HCT116 (cell line): Measurements from ENCODE around the gene ITSN1. TPM values are rescaled to one million over a fixed set of nuclear protein-coding genes. Genes with fewer than 3 reads are reported as not detected.

Experiments used
- ATAC-seq: fragments of 200-7000 bp; cut with Tn5 transposase; 2 replicates; pipeline ENCODE4 v1.9.1; 2020; ENCODE audit warnings: mild to moderate bottlenecking, moderate library complexity
- BruUV-seq: library from RNA; stranded (reverse); fragments of 400-500 nt; replicated peaks from 2 replicates; lab custom pipeline; 2021; lab: Mats Ljungman, UMichigan
- CTCF ChIA-PET: fragments of 300-600 bp; sonication (Branson Sonifier 250); formaldehyde crosslinking; loops from one replicate; lab custom pipeline; 2021; ENCODE audit warnings: antibody characterized with exemption; lab: Charles Lee
- POLR2A ChIA-PET: fragments of 300-600, 350-600 bp; sonication (Branson Sonifier 250); formaldehyde crosslinking; loops from one replicate; lab custom pipeline; 2021; ENCODE audit warnings: antibody characterized with exemption; lab: Charles Lee
- RAD21 ChIA-PET, 2 experiments: fragments of 300-600 bp; sonication (Branson Sonifier 250); formaldehyde crosslinking; loops; one replicate each; lab custom pipeline; 2023; ENCODE audit warnings: low total read pairs in 2 of 2; ENCODE audit not compliant: uncharacterized antibody in 2 of 2, unreplicated experiment in 2 of 2, low non-redundant PET in 1 of 2; lab: Charles Lee
- DNase-seq: peaks from one replicate; pipeline ENCODE4 v3.0.0-alpha.2; 2010; ENCODE audit warnings: low read depth, low spot score
- H2AFZ ChIP-seq: fragments of 200-600 bp; shearing (Covaris generic), sonication (generic); 2 replicates; pipeline ENCODE4 v1.6.1; 2017; ENCODE audit warnings: low read depth, mixed run types, mixed read lengths, antibody characterized with exemption, low read length; ENCODE audit not compliant: poor library complexity, severe bottlenecking
- H3K27ac ChIP-seq: 2 replicates; pipeline ENCODE4 v1.5.1; 2012; ENCODE audit warnings: low read depth, low read length
- H3K27me3 ChIP-seq: fragments of 200-600 bp; sonication (generic); 2 replicates; pipeline ENCODE4 v1.6.1; 2016; ENCODE audit warnings: mixed run types, low read length, mixed read lengths; ENCODE audit not compliant: insufficient read depth
- H3K36me3 ChIP-seq, 2 experiments: fragments of 200-500 bp in 1 of 2; fragments of 200-600 bp in 1 of 2; sonication (Bioruptor generic) in 1 of 2; sonication (generic) in 1 of 2; 2 replicates each; pipeline versions ENCODE4 v1.5.1 to v1.6.1; 2014 to 2016; ENCODE audit warnings: low read length in 2 of 2, inconsistent platforms in 1 of 2, mixed read lengths in 1 of 2, mixed run types in 1 of 2; ENCODE audit not compliant: insufficient read depth in 2 of 2, control insufficient read depth in 1 of 2
- H3K4me1 ChIP-seq, 2 experiments: fragments of 200-600 bp in 1 of 2; sonication (generic) in 1 of 2; 2 replicates each; pipeline versions ENCODE4 v1.5.1 to v1.6.1; 2012 to 2017; ENCODE audit warnings: low read length in 2 of 2, inconsistent platforms in 1 of 2, mild to moderate bottlenecking in 1 of 2, mixed read lengths in 1 of 2, mixed run types in 1 of 2, moderate library complexity in 1 of 2; ENCODE audit not compliant: insufficient read depth in 2 of 2, control insufficient read depth in 1 of 2
- H3K4me2 ChIP-seq: fragments of 200-600 bp; sonication (generic); 2 replicates; pipeline ENCODE4 v1.6.1; 2017; ENCODE audit warnings: mixed run types, low read length, mixed read lengths
- H3K4me3 ChIP-seq, 2 experiments: fragments of 200-600 bp in 1 of 2; sonication (generic) in 1 of 2; replicated peaks in 1 of 2; 2 replicates each; pipeline ENCODE4 v1.5.1; 2011 to 2016; ENCODE audit warnings: low read length in 2 of 2, control low read depth in 1 of 2, low read depth in 1 of 2, mild to moderate bottlenecking in 1 of 2, mixed read lengths in 1 of 2, mixed run types in 1 of 2
- H3K79me2 ChIP-seq: fragments of 200-600 bp; sonication (generic); 2 replicates; pipeline ENCODE4 v1.6.1; 2017; ENCODE audit warnings: mild to moderate bottlenecking, mixed run types, low read length, moderate library complexity, mixed read lengths; ENCODE audit not compliant: insufficient read depth
- H3K9ac ChIP-seq: fragments of 200-600 bp; sonication (generic); 2 replicates; pipeline ENCODE4 v1.6.1; 2016; ENCODE audit warnings: low read length, mixed read lengths
- H3K9me2 ChIP-seq: fragments of 200-600 bp; sonication (generic), shearing (Covaris generic); 2 replicates; pipeline ENCODE4 v1.6.1; 2017; ENCODE audit warnings: mixed run types, mild to moderate bottlenecking, moderate library complexity; ENCODE audit not compliant: insufficient read depth
- H3K9me3 ChIP-seq, 2 experiments: fragments of 200-500 bp in 1 of 2; fragments of 200-600 bp in 1 of 2; sonication (Bioruptor generic) in 1 of 2; sonication (generic) in 1 of 2; 2 replicates each; pipeline ENCODE4 v1.6.1; 2014 to 2017; ENCODE audit warnings: low read length in 2 of 2, mixed read lengths in 2 of 2, inconsistent platforms in 1 of 2, low read depth in 1 of 2, mild to moderate bottlenecking in 1 of 2, mixed run types in 1 of 2, moderate library complexity in 1 of 2; ENCODE audit not compliant: control insufficient read depth in 1 of 2, insufficient read depth in 1 of 2
- H4K20me1 ChIP-seq: fragments of 200-600 bp; sonication (generic), shearing (Covaris generic); 2 replicates; pipeline ENCODE4 v1.6.1; 2017; ENCODE audit warnings: mixed run types, mild to moderate bottlenecking, moderate library complexity; ENCODE audit not compliant: insufficient read depth
- EGR1 ChIP-seq: IDR thresholded peaks from 2 replicates; pipeline ENCODE4 v1.6.1; 2012; ENCODE audit warnings: low read depth
- EZH2 ChIP-seq: fragments of 200-600 bp; sonication (generic); IDR thresholded peaks from 2 replicates; pipeline ENCODE4 v1.6.1; 2017; ENCODE audit warnings: antibody characterized with exemption, mixed run types
- EZH2phosphoT487 ChIP-seq: fragments of 200-600 bp; IDR thresholded peaks from 2 replicates; pipeline ENCODE4 v1.6.1; 2018; ENCODE audit warnings: antibody characterized with exemption, borderline replicate concordance
- FOSL1 ChIP-seq: IDR thresholded peaks from 2 replicates; pipeline ENCODE4 v1.6.1; 2012; ENCODE audit warnings: low read depth
- POLR2A ChIP-seq: IDR thresholded peaks from 2 replicates; pipeline ENCODE4 v1.7.0; 2011; ENCODE audit warnings: borderline replicate concordance; ENCODE audit not compliant: insufficient read depth, insufficient read length; ENCODE audit errors: extremely low read depth
- POLR2AphosphoS5 ChIP-seq: IDR thresholded peaks from 2 replicates; pipeline ENCODE4 v1.6.1; 2011; ENCODE audit warnings: mild to moderate bottlenecking, low read depth, low read length, moderate library complexity
- RAD21 ChIP-seq: IDR thresholded peaks from 2 replicates; pipeline ENCODE4 v1.6.1; 2012; ENCODE audit warnings: low read depth, mild to moderate bottlenecking
- SIN3A ChIP-seq: IDR thresholded peaks from 2 replicates; pipeline ENCODE4 v1.6.1; 2012; ENCODE audit warnings: low read depth
- SRF ChIP-seq: IDR thresholded peaks from 2 replicates; pipeline ENCODE4 v1.6.1; 2012; ENCODE audit warnings: low read depth
- TCF7L2 ChIP-seq: IDR thresholded peaks from 2 replicates; pipeline ENCODE4 v1.7.0; 2011; ENCODE audit warnings: borderline replicate concordance, inconsistent platforms; ENCODE audit not compliant: insufficient read depth, insufficient read length; ENCODE audit errors: extremely low read depth
- YY1 ChIP-seq: IDR thresholded peaks from 2 replicates; pipeline ENCODE4 v1.6.1; 2011; ENCODE audit warnings: low read length, low read depth, moderate library complexity, mild to moderate bottlenecking; ENCODE audit not compliant: insufficient replicate concordance; ENCODE audit errors: extremely low read depth
- ZFX ChIP-seq: fragments of 450-650 bp; IDR thresholded peaks from 2 replicates; pipeline ENCODE4 v1.6.1; 2017
- ZNF274 ChIP-seq: fragments of 200-500 bp; sonication (Bioruptor generic); IDR thresholded peaks from 2 replicates; pipeline ENCODE4 v1.6.1; 2014; ENCODE audit warnings: mild to moderate bottlenecking, low read depth, low read length, inconsistent platforms
- intact Hi-C: fragments of 100-400 bp; cut with micrococcal nuclease; formaldehyde crosslinking; loops from 2 replicates; pipeline ENCODE4 v1.10.0; 2022
- total RNA-seq: library from RNA; stranded (reverse); gene quantifications from one replicate; pipeline ENCODE4 v1.2.1, GENCODE V29; 2021; ENCODE audit not compliant: unreplicated experiment
- TF ChIP-seq, protein P1 (sequence below): IDR thresholded peaks from 2 replicates; pipeline ENCODE4 v1.6.1; 2011; ENCODE audit warnings: mild to moderate bottlenecking, low read length, moderate library complexity; ENCODE audit not compliant: insufficient replicate concordance; ENCODE audit errors: extremely low read depth
- TF ChIP-seq, protein P2 (sequence below): IDR thresholded peaks from 2 replicates; pipeline ENCODE4 v1.6.1; 2012
- TF ChIP-seq, protein P3 (sequence below): IDR thresholded peaks from 2 replicates; pipeline ENCODE4 v1.6.1; 2012
- TF ChIP-seq, protein P4 (sequence below), 3 experiments: fragments of 200-600 bp in 1 of 3; sonication (generic) in 1 of 3; IDR thresholded peaks in 2 of 3; conservative IDR thresholded peaks in 1 of 3; 2 replicates each; pipeline ENCODE4 v1.5.1; 2012 to 2017; ENCODE audit warnings: low read depth in 2 of 3, low read length in 2 of 3, antibody characterized with exemption in 1 of 3, borderline replicate concordance in 1 of 3, control low read depth in 1 of 3, mild to moderate bottlenecking in 1 of 3, mixed read lengths in 1 of 3, mixed run types in 1 of 3, moderate library complexity in 1 of 3; ENCODE audit not compliant: insufficient read depth in 1 of 3

Gene ITSN1
- total RNA-seq, 1 experiment from 2014 or later = 25.8 TPM

DNA sequence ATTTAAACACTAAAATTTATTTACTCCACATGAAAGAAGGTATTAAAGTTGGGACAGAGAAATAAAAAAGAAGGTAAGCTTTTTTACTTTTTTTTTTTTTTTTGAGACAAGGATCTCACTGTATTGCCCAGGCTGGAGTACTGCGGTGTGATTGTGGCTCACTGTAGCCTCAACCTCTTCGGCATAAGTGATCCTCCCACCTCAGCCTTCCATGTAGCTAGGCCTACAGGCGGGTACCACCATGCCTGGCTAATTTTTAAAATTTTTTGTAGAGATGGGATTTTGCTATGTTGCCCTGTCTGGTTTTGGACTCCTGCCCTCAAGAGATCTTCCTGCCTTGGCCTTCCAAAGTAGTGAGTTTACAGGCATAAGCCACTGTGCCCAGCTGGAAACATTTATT is 106.6 kb downstream of the ITSN1 start (continued):
- TF ChIP-seq, protein P1, sequence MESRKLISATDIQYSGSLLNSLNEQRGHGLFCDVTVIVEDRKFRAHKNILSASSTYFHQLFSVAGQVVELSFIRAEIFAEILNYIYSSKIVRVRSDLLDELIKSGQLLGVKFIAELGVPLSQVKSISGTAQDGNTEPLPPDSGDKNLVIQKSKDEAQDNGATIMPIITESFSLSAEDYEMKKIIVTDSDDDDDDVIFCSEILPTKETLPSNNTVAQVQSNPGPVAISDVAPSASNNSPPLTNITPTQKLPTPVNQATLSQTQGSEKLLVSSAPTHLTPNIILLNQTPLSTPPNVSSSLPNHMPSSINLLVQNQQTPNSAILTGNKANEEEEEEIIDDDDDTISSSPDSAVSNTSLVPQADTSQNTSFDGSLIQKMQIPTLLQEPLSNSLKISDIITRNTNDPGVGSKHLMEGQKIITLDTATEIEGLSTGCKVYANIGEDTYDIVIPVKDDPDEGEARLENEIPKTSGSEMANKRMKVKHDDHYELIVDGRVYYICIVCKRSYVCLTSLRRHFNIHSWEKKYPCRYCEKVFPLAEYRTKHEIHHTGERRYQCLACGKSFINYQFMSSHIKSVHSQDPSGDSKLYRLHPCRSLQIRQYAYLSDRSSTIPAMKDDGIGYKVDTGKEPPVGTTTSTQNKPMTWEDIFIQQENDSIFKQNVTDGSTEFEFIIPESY = no peak
- TF ChIP-seq, protein P2, sequence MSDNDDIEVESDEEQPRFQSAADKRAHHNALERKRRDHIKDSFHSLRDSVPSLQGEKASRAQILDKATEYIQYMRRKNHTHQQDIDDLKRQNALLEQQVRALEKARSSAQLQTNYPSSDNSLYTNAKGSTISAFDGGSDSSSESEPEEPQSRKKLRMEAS = no peak
- no peak for TF ChIP-seq SRF
- TF ChIP-seq RAD21 = no peak
- TF ChIP-seq, protein P3, sequence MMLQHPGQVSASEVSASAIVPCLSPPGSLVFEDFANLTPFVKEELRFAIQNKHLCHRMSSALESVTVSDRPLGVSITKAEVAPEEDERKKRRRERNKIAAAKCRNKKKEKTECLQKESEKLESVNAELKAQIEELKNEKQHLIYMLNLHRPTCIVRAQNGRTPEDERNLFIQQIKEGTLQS = no peak

DNA sequence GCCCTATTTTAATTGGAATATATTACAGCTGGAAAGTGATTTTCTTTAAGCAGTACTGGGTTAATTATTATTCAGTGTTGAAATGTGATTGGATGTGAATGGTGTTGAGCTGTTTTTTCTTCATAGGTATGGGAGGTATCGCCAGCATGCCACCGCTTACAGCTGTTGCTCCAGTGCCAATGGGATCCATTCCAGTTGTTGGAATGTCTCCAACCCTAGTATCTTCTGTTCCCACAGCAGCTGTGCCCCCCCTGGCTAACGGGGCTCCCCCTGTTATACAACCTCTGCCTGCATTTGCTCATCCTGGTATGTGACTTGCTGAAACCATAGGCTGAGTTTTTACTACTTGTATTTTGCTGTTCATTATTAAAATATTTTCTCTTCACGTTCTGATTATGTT is 107.7 kb downstream of the ITSN1 start:
- ATAC-seq (no peak), DNase-seq (no peak)
- POLR2A ChIA-PET = no interaction called here
- peaks cover 12 to 15% of the 10 kb centered on the region in 2 experiments; a peak in 3 of 4 replicates for H3K9me3 ChIP-seq
- CTCF ChIA-PET = no interaction called here
- H4K20me1 ChIP-seq = no peaks in the 10 kb centered on the region
- H3K4me3 ChIP-seq = no peak overlapping the region
- no peak overlapping the region for H3K27ac ChIP-seq
- H3K36me3 ChIP-seq = no peaks in the 10 kb centered on the region
- intact Hi-C loops = no loop called here
- H3K27me3 ChIP-seq = no peaks in the 10 kb centered on the region
- no TSS peak for BruUV-seq
- no peaks in the 10 kb centered on the region for H3K79me2 ChIP-seq
- RAD21 ChIA-PET = no interaction called here
- H3K9ac ChIP-seq = no peak overlapping the region
- H2AFZ ChIP-seq = no peak overlapping the region
- H3K4me1 ChIP-seq = no peaks in the 10 kb centered on the region
- H3K4me2 ChIP-seq = no peak overlapping the region
- H3K9me2 ChIP-seq = no peaks in the 10 kb centered on the region
- TF ChIP-seq, protein P4, sequence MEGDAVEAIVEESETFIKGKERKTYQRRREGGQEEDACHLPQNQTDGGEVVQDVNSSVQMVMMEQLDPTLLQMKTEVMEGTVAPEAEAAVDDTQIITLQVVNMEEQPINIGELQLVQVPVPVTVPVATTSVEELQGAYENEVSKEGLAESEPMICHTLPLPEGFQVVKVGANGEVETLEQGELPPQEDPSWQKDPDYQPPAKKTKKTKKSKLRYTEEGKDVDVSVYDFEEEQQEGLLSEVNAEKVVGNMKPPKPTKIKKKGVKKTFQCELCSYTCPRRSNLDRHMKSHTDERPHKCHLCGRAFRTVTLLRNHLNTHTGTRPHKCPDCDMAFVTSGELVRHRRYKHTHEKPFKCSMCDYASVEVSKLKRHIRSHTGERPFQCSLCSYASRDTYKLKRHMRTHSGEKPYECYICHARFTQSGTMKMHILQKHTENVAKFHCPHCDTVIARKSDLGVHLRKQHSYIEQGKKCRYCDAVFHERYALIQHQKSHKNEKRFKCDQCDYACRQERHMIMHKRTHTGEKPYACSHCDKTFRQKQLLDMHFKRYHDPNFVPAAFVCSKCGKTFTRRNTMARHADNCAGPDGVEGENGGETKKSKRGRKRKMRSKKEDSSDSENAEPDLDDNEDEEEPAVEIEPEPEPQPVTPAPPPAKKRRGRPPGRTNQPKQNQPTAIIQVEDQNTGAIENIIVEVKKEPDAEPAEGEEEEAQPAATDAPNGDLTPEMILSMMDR (IDR thresholded peaks at IDR 0.05 in 2 of 3, conservative IDR thresholded peaks at IDR 0.05 in 1 of 3; ENCODE audit: borderline replicate concordance in 1 of 3, insufficient read depth in 1 of 3, low read depth in 2 of 3, low read length in 2 of 3) = no peak
- TF ChIP-seq ZNF274 = no peak
- no peak for TF ChIP-seq EGR1
- TF ChIP-seq, protein P2 = no peak
- TF ChIP-seq SIN3A = no peak
- no peak for TF ChIP-seq EZH2phosphoT487
- no peak for TF ChIP-seq POLR2AphosphoS5
- TF ChIP-seq POLR2A = no peak
- no peak for TF ChIP-seq SRF
- no peak for TF ChIP-seq YY1
- no peak for TF ChIP-seq ZFX
- TF ChIP-seq, protein P1 = no peak
- no peak for TF ChIP-seq EZH2
- TF ChIP-seq TCF7L2 = no peak
- TF ChIP-seq FOSL1 = no peak
